ENCODE results near the gene NOS1AP.

The NOS1AP gene

GRCh38 chr1:162224267-162224666, 154.8 kb downstream of the NOS1AP start:
- no peak for DNase-seq

- DNase-seq = no peak
These were observed 159.1 kb downstream of the NOS1AP start for GRCh38 chr1:162228586-162228985.

DNA sequence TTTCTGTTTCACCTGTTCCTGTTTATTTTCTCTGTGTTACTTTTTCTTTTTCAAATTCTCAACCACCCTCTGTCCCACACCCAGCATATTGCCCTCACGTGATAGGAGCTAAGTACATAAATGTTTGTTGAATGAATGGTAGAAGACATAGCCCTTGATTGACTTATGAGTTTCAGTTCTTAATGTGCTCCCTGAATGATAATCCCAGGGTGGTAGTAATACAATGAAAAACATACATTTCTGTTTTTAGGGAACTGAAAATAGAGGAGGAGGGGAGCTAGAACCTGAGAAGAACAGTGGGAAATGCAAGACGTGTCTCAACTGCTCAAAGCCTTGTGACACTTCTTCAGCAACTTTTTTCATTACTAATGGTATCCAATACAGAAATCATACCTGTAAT, 160.1 kb downstream of the NOS1AP start:
- DNase-seq = no peak

GRCh38 chr1:162230096-162230495, 160.6 kb downstream of the NOS1AP start:
- DNase-seq = no peak

GRCh38 chr1:162230517-162230916, 161.0 kb downstream of the NOS1AP start:
- no peak for DNase-seq

DNA sequence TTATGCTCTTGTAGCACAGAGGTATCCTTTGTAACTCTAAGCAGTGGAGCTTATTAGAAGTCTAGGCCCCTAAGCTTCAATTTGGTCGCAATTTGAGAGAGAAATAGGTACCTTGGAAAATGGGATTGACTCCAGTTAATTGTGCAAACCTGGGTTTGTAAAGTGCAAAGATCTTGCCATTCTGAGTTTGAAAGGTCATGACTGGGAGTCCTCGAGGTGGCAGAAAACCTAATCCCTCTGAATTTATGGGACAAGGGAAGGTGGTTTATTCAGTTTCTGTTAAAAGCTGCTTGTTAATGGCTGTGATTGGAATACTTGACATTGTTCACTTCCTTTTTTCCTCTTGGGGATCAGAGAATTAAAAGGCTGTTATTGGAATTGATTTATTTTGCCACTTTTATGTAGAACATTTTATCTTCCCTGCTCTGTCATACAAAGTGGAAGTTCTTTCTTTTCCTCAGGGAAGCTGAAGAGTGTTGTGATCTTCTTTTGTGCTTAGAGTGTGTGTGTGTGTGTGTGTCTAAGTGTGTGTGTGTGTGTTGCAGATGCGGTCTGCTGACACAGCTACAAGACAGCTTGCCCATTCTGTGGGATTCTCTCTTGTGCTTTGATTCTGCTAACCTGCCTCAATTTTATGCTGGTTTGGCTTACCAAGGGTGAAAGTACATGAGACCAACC, 162.7 kb downstream of the NOS1AP start:
- no peak for DNase-seq

GRCh38 chr1:162233066-162233465, 163.6 kb downstream of the NOS1AP start:
- no peak for DNase-seq

DNA sequence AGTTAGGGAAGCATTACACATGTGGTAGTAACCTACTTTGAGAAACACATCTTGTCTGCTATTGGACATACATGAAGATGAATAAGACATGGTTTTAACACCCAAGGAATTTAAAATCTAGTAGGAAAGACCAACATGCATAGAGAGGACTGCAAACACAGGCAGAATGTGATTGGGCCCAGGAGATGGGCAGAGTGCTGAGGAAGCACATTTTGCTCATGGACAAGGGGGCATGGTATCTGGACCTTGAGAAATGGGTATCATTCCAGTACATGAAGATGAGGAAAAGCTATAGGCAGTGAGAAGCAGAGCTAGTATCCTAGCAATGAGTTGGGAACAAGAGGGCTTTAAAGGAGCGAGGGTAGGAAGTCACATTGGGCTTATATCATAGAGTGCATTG, 164.4 kb downstream of the NOS1AP start:
- DNase-seq = no peak

DNA sequence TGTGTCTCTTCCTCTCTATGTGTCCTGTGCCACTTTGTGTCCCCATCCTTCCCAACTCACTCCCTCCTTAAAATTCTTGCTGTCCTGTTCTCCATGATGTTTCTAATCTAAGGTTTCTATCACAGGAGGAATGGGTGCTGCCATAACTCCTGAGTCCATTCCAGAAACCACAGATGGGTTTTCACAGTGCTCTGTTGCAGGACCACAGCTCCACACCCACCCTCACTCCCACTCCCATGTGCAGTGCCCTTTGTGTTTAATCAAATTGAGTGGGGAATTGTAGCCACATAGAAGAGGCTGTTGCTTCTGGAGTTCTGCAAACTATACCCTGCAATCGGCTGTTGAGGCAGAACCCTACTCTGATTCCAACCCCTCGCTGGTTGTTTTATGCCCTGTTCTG, 165.1 kb downstream of the NOS1AP start:
- DNase-seq = no peak

DNA sequence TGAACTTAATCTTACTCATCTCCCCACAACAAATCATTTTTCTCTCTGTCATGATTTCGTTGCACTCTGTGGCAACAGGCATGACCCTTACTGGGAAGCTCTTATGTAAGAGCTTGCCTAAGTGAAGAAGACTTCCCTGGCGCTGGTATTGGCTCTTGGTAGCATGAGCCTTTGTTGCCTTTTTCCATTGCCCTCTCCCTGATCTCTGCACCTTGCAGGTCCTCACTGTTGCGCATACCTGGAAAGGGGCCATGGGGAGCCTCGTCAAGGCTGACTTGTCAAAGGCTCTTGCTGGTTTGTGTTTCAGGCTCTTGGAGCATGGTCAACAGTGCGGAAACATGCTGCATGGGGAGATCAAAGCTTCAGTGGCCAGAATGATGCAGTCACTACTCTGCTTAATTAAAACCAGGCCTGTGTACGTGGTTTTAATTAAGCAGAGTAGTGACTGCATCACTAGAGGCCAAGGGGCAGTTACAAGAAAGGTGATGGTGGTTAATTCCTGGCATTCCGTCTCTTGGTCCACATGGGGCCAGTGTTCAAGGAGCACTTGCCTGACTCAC, 165.8 kb downstream of the NOS1AP start:
- no peak for DNase-seq

- no peak for DNase-seq
These were observed 166.7 kb downstream of the NOS1AP start for GRCh38 chr1:162236201-162236600.

GRCh38 chr1:162236618-162237017, 167.1 kb downstream of the NOS1AP start:
- DNase-seq = no peak

- DNase-seq = no peak
These were observed 171.1 kb downstream of the NOS1AP start for GRCh38 chr1:162240577-162240976.

DNA sequence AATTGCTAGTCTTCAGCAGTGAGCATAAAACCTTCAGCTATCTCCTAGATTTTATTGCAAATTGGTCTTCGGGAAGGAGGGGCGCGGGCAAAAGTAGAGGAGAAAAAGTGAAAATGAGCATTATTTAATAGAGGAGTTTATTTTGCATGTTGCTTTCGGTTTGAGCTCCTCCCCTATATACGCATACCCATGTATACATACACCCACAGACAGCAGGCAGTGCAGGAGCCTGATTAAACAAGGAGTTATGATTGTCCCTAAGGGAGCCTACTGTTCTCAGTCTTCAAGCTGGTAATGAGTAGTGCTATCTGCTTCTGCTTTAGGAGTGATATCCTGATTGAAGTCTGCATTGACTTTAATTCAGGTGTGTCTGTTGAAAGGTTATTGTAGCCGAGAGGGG, 173.3 kb downstream of the NOS1AP start:
- DNase-seq = no peak

DNA sequence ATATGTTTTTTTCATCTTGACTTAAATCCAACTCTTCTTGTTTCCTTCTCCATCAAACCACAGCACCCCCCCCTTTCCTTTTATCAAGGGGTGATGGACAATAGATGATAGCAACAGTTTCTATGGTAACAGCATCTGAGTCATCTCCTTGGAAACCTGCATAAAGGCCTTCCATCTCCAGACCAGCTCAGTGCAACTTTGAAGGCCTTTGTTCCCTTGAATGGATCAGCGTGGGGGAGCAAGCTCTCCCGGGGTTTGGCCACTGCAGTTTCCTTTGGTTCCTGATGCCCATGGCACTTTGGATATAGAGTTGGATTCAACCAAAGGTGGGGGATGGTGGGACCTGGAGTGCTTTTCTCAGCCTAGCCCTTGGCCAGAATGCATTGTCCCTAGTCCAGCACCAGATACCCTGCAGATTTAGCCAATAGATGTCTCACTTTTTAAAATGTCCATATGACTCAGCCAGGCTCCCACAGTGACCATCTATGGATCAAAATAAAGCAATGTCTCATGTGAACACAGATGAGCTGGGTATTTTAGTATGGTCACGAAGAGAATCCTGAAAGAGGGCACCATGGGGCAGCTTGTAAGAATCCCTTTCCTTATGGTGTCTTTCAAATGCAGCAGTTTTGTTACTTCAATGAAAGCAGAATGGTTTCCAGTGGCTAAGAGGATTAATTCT, 179.5 kb downstream of the NOS1AP start:
- DNase-seq = no peak

DNA sequence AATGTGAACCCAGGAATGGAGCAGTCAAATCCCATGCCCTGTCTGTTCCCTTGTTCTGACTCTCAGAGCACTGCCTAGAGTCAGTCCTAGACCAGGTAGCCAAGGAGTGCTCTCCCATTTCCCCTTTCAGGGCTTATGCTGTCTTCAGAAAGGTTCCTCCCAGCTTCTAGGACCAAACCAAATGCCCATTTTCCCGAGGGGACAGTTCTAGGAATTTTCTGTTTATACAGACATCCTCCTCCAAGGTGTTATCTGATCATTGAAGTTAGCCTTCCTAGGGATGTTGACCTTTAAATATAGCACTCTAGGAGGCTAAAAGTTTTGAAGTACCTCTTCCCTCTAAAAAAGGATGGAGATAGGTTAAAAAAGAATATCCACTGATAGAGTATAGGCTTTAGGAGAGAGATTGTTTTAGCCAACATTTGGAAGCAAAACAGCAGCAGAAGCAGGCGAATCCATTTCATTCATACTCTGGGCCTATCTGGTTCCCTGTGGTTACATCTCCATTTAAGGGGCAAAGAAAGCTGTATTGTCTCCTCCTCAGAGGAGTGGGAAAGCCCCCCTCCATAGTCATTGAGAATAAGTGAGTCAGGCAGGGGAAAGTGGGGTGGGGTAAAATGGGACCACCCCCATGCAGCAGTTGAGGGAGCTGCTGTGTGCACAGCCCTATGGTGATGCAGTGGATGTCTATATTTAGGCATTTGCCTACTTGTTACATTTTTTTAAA, 180.7 kb downstream of the NOS1AP start:
- DNase-seq = no peak

DNA sequence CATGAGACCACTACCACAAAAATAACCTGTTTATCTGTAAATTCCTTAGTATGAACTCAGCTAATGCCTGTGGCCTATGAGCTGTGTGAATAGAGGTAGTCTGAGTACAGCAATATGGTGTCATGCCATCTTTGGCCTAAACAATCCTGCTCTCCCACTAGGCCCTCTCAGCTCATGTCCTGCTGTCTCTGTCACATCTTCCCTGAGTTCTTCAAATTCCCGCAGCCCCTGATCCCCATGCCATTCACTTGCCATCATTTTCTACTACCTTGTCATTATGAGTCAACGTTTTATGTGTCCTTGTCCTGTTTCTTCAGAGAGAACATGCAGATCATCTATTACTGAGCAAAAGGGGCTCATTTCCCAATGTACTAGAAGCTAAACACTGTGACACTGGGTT, 181.6 kb downstream of the NOS1AP start:
- no peak for DNase-seq

DNA sequence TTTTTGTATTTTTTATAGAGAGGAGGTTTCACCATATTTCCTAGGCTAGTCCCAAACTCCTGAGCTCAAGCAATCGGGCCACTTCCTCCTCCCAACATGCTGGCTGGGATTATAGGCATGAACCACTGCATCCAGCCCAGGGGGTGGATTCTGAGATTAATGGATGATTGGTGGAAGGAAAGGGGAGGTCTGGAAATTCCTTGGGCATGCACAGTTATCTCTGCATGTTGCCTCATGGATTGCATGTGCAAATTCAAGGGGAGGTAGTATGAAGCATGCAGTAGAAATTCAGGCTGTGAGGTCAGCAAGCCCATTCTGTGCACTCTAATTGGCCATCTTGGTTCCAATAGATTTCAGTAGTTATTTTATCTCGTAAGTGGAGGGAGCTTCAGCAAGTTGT, 182.7 kb downstream of the NOS1AP start:
- DNase-seq = no peak

GRCh38 chr1:162253790-162254189, 184.3 kb downstream of the NOS1AP start:
- no peak for DNase-seq

- DNase-seq = no peak
These were observed 186.8 kb downstream of the NOS1AP start for GRCh38 chr1:162256287-162256686.

- DNase-seq = no peak
These were observed 188.9 kb downstream of the NOS1AP start for GRCh38 chr1:162258394-162258793.

DNA sequence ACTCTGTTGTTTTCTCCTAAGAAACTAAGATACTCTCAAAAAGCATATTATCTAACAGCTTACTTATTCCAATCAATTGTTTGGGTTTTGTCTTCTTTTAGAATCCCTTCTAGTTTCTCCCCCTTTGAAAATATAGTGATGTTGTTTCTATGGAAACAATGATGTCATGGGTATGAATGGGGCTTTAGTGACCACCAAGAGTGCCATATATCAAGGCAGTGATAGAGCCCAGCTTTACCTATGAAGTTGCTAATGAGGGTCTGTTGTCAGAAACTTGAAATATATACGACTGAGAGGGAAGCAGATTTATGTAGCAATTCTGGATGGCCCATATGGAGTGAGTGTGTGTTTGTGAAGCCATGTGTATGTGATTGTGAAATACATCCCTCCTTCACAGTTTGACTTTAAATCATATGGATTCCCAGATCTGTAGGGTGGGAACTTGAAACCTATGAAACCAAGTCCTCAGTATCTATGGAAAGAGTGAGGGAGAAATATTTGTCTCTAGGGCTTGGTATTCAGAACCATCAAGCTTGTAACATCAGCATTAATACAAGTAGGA, 190.5 kb downstream of the NOS1AP start:
- DNase-seq = no peak

DNA sequence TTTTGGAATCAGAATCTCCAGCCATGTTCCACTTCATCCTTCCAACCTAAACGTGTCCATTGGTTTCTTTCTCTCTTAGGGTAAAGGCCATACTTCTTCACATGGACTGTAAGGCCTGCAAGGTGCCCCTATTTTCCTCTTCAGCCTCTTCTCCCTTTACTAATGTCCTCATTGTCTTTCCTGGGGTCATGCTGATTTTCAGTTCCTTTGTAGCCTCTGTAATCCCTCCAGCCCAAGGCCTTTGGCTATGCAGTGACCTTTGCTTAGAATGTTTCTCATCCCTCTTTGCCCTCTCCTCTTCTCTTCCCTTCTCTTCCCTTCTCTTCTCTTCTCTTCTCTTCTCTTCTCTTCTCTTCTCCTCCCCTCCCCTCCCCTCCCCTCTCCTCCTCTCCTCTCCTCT, 194.6 kb downstream of the NOS1AP start:
- DNase-seq = no peak

GRCh38 chr1:162265983-162266382, 196.5 kb downstream of the NOS1AP start:
- no peak for DNase-seq
